NCI-H1417 treated with DMSO at 0.1 percent for 48 hours (cell line): Measurements from ENCODE around the gene SLC12A1.
"Not testable (repeated sequence)": the region's sequence is repeated elsewhere in the genome, so short reads cannot be mapped to it uniquely, and the experiment has no call there.

Source experiments
- DNase-seq: peaks from one replicate; lab custom pipeline; 2025; lab: John Stamatoyannopoulos, UW

SLC12A1 gene

GRCh38 chr15:48309740-48310139, 103.6 kb downstream of the SLC12A1 start:
- DNase-seq: no peak

- no peak for DNase-seq
These were observed 107.1 kb downstream of the SLC12A1 start for GRCh38 chr15:48313216-48313615.

- DNase-seq: no peak
These were observed 108.9 kb downstream of the SLC12A1 start for GRCh38 chr15:48315041-48315440.

- DNase-seq: no peak
These were observed 111.1 kb downstream of the SLC12A1 start for GRCh38 chr15:48317221-48317620.

GRCh38 chr15:48318131-48318530, 112.0 kb downstream of the SLC12A1 start:
- DNase-seq: no peak

GRCh38 chr15:48323294-48323693, 117.2 kb downstream of the SLC12A1 start:
- DNase-seq: no peak

- no peak for DNase-seq
These were observed 118.8 kb downstream of the SLC12A1 start for GRCh38 chr15:48324949-48325348.

- DNase-seq: no peak
These were observed 119.3 kb downstream of the SLC12A1 start for GRCh38 chr15:48325400-48325799.

- DNase-seq: not testable (repeated sequence)
These were observed 120.1 kb downstream of the SLC12A1 start for GRCh38 chr15:48326180-48326579.

GRCh38 chr15:48330105-48330785, 124.1 kb downstream of the SLC12A1 start:
- DNase-seq: no peak

GRCh38 chr15:48330855-48331795, 125.0 kb downstream of the SLC12A1 start, which contains the start of gene DUT:
Gene DUT (plus strand): TSS chr15:48331429. CDS start chr15:48331516, 87 bp downstream.
- no peak for DNase-seq

GRCh38 chr15:48331796-48332641, 125.9 kb downstream of the SLC12A1 start:
- DNase-seq: no peak

- no peak for DNase-seq
These were observed 126.5 kb downstream of the SLC12A1 start for GRCh38 chr15:48332642-48333034.

GRCh38 chr15:48333540-48333939, 127.4 kb downstream of the SLC12A1 start:
- no peak for DNase-seq

GRCh38 chr15:48334260-48334659, 128.2 kb downstream of the SLC12A1 start:
- no peak for DNase-seq

- no peak for DNase-seq
These were observed 130.8 kb downstream of the SLC12A1 start for GRCh38 chr15:48336940-48337339.

GRCh38 chr15:48337607-48338006, 131.5 kb downstream of the SLC12A1 start:
- DNase-seq: no peak

- DNase-seq: no peak
These were observed 134.0 kb downstream of the SLC12A1 start for GRCh38 chr15:48340111-48340510.

GRCh38 chr15:48343865-48344264, 137.8 kb downstream of the SLC12A1 start:
- no peak for DNase-seq

GRCh38 chr15:48345516-48345915, 139.4 kb downstream of the SLC12A1 start:
- no peak for DNase-seq

- DNase-seq: no peak
These were observed 146.5 kb downstream of the SLC12A1 start for GRCh38 chr15:48352474-48353072.
